ENCODE measurements around the gene IP6K3.

The IP6K3 gene

DNA sequence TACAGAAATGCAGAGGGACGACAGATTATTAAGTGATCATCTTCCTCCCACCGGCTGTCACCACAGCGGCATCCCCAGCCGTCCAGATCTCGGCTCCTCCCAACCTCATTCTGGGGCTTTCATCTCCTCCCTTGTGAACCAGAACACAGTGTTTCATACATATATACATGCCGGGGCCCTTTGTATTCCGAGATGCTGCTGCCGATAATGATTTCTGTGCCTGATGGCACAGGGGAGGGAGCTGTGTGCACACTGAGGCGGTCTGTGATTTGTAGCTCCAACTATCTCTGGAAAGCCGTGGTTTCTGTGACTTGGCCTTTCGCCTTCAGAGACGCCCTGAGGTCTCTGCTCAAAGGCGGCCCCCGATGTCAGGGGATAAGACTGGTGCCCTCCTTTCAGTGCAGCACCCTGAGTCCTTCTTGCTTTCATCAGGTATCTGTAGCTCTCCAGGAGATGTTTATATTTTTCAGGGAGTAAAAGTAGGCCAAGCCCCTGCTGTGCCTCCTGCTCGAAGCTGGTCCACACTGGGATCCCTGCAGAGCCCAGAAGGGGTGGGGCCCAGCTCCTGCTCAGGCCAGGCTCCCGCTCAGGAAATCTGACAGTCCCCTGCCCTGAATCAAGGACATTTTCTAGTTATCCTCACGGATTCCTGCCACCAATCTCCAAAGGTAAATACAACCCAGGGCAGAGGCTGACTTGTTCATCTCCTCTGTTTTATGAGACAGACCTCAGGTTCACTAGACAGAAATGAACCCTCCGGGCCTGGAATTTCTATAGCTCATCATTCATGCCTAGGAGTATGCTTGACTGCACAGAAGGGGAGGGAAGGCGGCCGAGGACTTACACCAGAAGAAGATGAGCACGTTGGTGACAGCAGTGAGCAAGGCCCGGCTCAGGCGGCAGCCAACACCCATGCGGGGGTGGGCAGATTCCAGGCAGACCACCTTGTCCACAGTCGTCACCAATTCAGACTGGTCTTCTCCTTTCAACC is 31.0 kb upstream of the IP6K3 start:
- no peak for DNase-seq (ENCODE audit: low read depth)

- DNase-seq (ENCODE audit: low read depth), result no peak
Measured at GRCh38 chr6:33776764-33777163, 30.1 kb upstream of the IP6K3 start.

GRCh38 chr6:33776186-33776585 is 29.5 kb upstream of the IP6K3 start:
- no peak for DNase-seq (ENCODE audit: low read depth)

GRCh38 chr6:33774774-33775173 is 28.1 kb upstream of the IP6K3 start:
- no peak for DNase-seq (ENCODE audit: low read depth)

DNA sequence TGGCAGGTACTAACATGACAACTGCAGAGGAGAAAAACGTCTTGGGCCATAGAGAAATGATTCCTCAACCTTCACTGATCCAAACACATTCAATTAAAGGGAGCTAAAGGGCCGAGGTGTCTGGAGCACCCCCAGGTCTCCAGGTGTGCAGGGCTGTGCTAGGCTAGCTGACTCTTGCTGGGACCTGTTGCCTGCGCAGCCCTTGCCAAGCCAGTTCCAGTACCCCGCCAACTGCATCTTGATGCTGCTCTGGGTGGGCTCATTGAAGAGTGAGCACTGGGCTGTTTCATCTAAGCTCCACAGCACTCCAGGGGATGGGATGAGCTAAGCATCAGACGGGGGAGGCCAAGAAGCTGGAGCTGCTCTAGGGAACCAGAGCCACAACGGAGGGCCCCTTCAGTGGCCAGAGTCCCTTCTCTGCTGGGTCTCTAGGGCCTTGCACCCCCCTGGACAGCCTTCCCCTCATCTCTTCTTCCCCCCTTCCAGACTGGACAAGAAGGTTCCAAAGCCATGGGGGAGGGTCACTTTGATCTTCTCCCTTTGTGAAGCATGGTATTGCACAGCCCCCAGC is 26.3 kb upstream of the IP6K3 start:
- no peak for DNase-seq (ENCODE audit: low read depth)

- DNase-seq (ENCODE audit: low read depth), result no peak
Measured at GRCh38 chr6:33772082-33772830, 25.6 kb upstream of the IP6K3 start.

- DNase-seq (ENCODE audit: low read depth), result peak; percentile 53
Measured at GRCh38 chr6:33771146-33772081, 24.7 kb upstream of the IP6K3 start.

DNA sequence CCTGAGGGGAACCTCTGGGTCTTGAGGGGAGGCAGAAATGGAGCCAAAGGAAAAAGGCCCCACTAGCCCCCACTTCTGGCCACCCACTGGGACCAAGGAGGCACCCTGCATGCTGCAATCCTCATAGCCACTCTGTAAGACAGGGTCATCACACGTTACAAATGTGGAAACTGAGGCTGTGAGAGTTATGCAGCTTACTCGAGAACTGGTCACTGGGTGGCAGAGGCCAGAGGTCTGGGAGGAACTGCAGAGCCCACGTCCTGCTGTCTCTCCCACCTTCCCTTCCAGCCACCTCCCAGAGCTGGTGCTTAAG is 24.1 kb upstream of the IP6K3 start:
- DNase-seq (ENCODE audit: low read depth), result no peak

DNA sequence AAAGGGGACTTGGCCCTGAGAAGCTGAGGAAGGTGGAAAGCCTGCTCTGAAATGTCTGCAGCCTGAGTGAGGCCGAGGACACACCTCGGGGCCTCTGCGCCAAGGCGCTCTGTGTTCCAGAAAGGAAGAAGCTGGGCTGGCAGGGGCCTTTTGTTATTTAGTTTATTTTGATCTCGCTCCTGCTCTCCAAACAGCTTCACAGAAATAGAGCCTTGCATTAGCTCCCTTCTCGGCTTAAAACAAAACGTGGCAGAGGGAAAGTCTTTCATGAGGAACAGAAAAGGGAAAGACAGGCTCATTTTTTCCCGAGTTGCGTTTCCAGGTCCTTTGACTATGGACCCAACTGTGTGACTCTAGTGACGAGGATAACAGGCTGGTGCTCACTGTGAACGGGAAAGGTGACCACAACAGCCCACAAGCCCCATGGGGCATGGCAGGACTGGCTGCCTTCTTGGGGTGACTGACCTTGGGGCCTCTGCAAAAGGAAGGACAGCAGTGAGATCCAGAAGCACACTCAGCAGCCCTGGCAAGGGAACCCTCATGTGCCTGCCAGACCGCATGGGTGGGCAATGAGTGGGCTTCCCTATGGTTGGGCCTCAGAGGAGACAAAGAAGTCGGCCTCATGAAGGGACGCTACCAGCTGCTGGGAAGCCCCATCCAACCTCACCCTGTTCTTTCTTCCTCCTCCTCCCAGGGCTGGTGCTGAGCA is 23.6 kb upstream of the IP6K3 start:
- DNase-seq (ENCODE audit: low read depth), result no peak

DNA sequence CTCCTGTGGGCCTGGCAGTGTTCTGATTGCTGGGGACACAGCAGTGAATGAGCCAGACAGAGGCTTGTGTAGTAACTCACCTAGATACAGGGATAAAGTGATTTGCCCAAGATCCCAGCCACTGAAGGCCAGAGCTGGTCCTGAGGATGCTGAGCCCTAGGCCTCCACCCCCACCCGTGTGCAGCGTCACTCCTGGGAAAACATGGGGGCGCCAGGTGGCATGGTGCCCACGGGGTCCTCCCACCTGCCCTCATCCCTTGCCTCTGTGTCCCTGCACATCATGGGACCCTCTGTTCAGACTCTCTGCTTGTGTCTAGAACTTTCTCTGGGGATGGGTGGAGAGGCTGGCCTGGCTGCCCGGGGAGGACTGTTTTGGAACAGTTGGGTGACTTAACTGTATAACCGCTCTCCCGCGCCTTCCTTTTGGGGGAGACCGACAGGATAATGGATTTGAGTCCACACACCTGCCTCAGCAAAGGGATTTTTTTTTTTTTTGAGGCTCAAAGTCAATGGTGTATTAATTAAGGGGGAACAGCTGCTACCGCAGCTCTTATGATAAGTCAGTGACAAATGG is 22.6 kb upstream of the IP6K3 start:
- no peak for DNase-seq (ENCODE audit: low read depth)

GRCh38 chr6:33768644-33769120 is 22.0 kb upstream of the IP6K3 start:
- DNase-seq (ENCODE audit: low read depth), result peak; percentile 65

- DNase-seq (ENCODE audit: low read depth), result no peak
Measured at GRCh38 chr6:33766921-33767907, 20.5 kb upstream of the IP6K3 start.

DNA sequence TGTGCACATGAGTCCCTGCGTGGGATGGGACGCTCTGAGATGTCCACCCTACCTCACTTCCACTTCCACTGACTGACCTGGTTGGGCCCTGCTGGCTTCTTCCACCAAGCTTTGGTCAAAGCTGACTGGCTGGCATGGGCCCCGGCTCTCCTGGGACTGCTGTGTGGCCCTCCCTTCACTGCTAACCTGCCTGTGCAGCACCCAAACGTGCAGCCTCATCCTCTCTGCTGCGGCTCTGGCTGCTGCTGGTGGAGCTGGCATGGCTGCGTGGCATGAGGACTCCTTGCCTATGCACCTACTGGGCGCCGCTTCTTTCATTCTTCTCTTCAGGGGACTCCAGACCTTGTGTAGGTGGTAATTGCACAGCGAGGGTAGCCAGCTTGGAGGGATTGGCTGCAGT is 18.7 kb upstream of the IP6K3 start:
- no peak for DNase-seq (ENCODE audit: low read depth)

DNA sequence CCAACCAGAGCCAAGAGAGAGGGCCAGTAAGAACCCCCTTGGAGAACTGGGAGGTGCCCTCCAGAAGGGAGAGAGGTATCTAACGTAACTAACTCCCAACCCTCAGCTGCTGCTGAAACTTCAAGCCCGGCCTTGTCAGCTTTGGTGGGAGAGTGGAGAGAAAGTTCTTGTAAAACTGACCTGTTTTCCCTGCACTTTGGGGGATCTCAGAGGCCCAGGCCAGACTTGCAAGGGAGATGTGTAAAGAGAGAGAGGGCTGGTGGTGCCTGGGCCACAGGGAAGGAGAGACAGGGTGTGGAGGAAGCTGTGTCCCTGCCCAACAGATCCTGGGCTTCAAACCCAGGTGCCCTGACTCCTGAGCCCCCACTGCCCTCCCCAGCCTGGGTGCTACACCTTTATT is 17.3 kb upstream of the IP6K3 start:
- no peak for DNase-seq (ENCODE audit: low read depth)

GRCh38 chr6:33763483-33763882 is 16.8 kb upstream of the IP6K3 start:
- DNase-seq (ENCODE audit: low read depth), result no peak

- no peak for DNase-seq (ENCODE audit: low read depth)
Measured at GRCh38 chr6:33762713-33763112, 16.0 kb upstream of the IP6K3 start.

DNA sequence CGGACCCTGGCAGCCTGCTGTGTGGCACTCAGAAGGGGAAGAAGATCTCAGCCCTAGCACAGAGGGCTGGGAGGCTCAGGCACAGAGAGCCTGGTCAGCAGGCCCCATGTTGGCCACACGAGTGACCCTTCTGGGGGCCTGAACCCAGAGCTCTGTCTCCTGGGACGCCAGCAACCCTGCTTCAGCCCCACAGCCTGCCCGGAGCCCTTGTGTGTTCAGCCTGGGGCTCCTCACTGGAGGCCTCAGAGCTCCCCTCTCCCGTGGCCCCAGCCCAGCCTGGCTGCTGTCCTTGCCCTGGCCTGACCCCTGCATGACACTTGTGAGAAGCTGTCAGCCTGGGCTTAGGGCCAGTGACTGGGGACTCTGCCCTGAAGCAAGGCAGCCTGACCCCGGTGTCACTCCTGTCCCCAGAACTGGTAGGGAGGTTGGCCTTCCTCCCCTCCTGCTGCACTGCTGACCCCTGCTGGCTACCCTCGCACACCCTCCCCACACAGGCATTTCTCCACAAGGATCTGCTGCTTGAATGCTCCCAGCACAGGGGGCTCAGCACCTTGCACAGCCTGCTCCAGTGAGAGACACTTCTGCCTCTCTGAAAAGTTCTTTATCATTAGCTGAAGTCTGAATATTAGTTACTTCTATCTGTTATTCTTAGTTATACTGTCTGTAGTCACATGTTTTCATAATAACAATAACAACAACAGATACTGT is 15.4 kb upstream of the IP6K3 start:
- DNase-seq (ENCODE audit: low read depth), result peak; percentile 33

- no peak for DNase-seq (ENCODE audit: low read depth)
Measured at GRCh38 chr6:33761581-33761921, 14.8 kb upstream of the IP6K3 start.
